Suppressor macrophage (primary cell): Measurements from ENCODE around the gene YIPF5.
A peak's percentile ranks its signal among the peaks of the same experiment; 100 is the strongest.

Experiments used
- DNase-seq, 4 experiments: peaks; one replicate each; pipeline ENCODE4 v3.0.0-alpha.2; 2020 to 2022

YIPF5 gene

GRCh38 chr5:144122081-144122480, 48.4 kb downstream of the YIPF5 start:
- no peak for DNase-seq

- no peak for DNase-seq
Measured at GRCh38 chr5:144121577-144121976, 48.9 kb downstream of the YIPF5 start.

DNA sequence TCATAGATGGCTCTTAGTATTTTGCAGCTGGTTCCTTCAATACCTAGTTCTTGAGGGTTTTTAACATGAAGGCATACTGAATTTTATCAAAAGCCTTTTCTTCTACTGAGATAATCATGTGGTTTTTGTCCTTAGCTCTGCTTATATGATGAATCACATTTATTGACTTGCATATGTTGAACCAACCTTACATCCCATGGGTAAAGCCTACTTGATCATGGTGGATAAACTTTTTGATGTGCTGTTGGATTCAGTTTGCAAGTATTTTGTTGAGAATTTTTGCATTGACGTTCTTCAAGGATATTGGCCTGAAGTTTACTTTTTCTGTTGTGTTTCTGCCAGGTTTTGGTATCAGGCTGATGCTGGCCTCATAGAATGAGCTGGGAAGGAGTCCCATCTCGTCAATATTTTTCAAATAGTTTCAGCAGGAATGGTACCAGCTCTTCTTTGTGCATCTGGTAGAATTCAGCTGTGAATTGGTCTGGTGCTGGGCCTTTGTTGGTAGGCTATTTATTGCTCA, 49.7 kb downstream of the YIPF5 start:
- no peak for DNase-seq

DNA sequence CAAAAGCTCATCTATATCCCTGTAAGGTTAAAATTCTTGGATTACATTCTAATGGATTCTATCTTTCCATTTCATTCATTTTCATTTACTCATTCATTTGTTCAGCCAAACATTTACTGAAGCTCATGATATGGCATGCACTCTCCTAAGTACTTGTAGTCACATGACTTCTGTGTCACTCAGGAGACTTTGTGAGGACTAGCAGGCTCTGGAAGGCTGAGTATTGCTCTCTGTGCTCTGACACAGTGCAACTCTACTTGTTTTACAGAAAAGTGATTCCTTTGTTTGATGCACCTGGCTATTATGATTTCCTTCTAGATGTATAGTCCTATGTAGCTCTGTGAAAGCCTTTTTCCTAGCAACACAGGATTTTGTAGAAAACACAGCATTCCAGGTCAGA, 53.0 kb downstream of the YIPF5 start:
- peak in 1 of 4 experiments; percentile 2 for DNase-seq

- no peak for DNase-seq
Measured at GRCh38 chr5:144114571-144114970, 55.9 kb downstream of the YIPF5 start.
